HG03575 (cell line): ENCODE results near the gene LSS.

Source experiments
- ATAC-seq: cut with Tn5 transposase; IDR thresholded peaks from one replicate; pipeline ENCODE4 v1.9.1; 2021; ENCODE audit not compliant: unreplicated experiment, insufficient number of reproducible peaks, low FRiP score; ENCODE audit errors: extremely low read depth

Gene LSS

GRCh38 chr21:46159841-46160656 is 68.5 kb downstream of the LSS start:
- no peak for ATAC-seq

- ATAC-seq = no peak
Measured at GRCh38 chr21:46159390-46159789, 69.2 kb downstream of the LSS start.

- ATAC-seq = no peak
Measured at GRCh38 chr21:46158666-46159300, 69.8 kb downstream of the LSS start.

DNA sequence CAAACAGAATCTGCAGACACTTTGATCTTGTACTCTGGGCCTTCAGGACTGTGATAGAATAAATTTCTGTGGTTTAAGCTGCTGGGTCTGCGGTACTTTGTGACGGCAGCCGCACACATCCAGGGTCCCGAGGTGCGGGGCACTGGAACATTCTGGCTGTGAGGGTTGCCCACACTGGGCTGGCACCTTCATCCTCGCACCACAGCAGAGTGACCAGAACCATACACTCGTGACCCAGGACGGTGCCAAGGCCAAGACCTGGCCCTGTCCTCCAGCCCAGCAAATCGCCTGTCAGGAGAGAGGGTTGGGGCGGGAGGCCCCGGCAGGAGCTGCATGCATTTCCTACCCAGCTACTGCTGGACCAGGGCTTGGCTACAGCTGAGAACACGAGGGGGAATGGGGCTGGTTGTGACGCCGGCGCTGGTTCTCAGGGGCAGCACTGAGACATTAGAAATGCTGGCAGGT is 70.6 kb downstream of the LSS start:
- ATAC-seq = no peak

DNA sequence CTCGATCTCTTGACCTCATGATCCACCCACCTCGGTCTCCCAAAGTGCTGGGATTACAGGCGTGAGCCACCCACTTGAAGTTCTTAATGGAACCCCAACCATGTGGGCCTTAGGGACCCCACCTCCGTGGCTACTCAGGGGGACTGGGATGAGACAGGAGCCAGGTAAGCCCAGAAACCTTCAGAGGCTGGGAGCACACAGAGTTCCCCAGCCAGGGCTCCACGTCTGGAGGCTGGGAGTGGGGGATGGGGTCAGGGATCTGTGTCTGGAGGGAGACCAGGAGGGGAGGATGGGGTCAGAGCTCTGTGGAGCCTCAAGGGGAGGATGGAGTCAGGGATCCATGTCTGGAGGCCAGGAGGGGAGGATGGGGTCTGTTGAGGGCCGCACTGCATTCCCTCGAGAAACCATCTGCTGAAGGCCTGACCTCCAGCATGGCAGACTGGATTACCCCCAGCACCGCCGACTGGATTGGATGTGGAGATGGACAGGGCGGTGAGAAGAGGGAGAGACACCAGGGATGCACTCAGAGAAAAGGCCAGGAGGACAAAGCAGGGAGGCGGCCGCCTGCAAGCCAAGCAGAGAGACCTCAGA is 71.1 kb downstream of the LSS start:
- no peak for ATAC-seq

DNA sequence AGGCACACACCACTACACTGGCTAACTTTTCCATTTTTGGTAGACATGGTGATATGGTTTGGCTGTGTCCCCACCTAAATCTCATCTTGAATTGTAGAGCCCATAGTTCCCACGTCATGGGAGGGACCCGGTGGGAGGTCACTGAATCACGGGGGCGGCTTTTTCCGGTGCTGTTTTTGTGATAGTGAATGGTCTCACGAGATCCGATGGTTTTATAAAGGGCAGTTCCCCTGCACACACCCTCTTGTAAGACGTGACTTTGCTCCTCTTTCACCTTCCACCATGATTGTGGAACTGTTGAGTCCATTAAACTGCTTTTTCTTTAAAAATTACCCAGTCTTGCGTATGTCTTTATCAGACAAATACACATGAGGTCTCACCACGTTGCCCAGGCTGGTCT is 71.9 kb downstream of the LSS start:
- no peak for ATAC-seq

DNA sequence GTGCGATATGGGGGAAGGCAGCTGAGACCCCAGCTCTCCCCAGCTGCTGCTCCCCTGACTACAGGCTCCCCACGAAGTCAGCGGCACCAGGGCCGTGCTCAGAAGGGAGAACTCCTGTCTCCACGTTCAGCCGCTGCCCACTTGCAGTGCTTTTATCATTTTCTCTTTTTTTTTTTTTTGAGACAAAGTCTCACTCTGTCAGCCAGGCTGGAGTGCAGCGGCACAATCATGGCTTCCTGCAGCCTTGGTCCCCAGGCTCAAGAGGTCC is 72.3 kb downstream of the LSS start:
- no peak for ATAC-seq

DNA sequence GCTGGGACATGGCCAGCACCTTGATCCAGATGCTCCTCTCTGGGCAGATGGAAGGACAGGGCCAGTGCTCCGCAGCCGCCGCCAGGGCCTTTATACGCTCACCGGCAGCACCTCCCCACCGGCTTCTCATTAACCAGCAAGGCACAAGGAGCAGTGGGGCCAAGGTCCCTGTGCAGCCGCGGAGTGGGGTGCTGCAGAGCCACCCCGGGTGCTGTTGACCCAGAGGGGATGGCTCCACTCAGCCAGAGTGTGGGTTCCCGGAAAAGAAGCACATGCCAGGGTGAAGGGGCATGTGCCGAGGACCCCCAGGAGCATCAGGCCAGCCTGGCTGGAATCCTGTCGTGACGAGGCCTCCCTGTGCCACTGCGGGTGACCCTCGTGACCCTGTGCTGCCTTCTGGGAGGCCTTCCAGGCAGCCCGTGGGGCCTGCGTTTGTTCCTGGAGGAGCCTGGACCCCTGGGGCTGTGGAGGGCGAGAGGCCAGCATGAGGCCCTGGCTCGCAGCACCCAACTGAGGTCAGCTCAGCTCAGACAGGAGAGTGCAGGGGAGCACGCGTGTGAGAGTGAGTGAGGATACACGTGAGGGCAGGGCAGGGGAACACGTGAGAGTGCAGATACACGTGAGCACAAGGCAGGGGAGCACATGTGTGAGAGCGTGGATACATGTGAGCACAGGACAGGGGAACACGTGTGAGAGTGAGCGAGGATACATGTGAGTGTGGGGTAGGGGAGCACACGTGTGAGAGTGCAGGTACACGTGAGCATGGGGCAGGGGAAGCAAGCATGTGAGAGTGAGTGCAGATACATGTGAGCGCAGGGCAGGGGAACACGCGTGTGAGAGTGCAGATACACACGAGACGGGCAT is 72.8 kb downstream of the LSS start, which contains the start of gene FTCD:
Gene FTCD, minus strand, starts transcription at position 66 of the 864 bp plus-strand sequence. Its CDS starts 56 bp downstream, at position 10.
- ATAC-seq = no peak

GRCh38 chr21:46154955-46155513 is 73.5 kb downstream of the LSS start:
- no peak for ATAC-seq

DNA sequence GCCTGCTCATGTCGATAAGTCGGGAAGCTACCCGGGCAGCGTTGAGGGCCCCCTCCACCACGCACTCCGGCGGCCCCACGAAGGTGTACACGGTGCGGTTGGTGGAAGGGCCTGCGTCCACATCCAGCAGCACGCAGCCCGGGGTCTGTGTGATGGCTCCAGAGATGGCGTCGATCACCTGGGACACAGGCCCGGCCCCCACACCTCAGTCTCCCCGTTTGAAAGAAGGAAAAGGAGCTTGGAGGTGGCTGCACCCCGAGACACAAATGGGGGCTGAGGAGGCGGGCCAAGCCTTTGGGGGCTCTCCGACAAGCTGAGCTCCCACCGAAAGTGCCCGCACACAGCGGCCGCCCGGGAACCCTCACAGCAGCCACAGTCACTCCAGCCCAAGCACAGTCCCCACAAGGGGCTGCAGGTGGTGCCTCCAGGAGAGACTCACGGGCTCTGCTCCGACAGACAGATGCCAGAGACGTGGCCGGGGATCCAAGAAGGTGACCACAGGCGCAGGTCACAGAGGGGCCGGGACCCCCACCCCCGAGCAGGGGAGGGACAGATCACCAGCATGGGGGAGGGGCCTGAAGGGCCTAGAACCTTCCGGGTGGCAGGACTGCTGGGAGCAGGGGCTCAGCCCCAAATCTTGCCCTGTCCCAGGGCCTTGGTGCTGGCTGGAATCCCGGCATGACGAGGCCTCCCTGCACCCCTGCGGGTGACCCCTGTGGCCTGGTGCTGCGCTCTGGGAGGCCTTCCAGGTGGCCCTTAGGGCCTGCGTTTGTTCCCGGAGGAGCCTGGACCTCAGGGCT is 74.2 kb downstream of the LSS start:
- ATAC-seq = no peak

DNA sequence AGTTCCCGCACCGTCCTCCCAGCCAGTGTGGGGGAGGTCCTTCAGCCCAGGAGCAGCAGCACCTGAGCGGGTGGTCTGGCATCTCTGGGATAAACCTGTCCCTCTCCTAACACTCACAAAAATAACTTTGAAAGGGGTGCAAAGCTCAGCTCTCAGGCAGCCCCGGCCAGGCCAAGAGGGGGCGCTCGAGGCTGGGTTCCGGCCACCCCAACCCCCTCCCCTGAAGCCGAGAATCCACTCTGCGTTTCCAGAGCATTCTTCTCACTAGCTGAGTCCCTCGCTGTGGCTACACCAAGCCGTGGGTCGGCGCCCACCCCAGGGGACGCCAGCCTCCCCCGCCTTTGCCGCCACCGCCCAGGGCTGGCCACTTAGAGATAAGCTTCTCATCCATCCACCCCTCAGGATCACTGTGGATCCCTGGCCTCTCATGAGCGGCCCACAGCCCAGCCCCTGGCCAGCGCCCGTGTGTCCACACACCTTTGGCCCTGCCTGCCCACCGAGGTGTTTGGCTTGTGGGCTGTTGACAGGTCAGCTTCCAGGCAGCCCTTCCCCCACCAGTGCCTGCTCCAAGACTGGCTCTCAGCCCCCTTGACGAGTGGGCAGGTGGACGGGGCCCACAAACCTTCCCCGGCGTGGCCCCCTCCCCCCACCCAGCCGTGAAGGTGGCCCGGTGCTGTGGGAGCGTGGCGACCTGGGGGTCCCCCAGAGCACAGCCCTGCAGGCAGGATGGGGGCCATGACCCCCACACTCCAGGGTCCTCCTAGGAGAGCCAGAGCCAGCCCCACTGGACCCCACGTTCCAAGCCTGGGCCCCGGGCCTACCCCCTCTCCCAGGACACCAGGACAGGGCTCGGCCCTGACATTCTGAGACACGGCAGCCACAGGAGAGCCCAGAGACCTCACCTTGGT is 75.1 kb downstream of the LSS start:
- no peak for ATAC-seq

DNA sequence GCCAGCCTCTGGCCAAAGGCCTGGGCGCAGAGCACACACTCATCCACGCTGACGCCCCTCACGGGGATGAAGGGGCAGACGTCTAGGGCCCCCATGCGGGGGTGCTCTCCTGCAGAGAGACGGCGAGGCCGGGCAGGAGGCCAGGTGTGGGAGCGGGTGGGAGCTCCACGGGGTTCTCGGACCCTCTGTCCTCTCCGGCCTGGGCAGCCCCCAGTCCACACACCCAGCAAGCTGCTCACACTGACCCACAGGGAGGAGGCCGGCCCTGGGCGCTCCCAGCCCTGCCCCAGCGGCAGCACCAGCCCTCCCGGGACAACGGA is 75.7 kb downstream of the LSS start:
- ATAC-seq = no peak

DNA sequence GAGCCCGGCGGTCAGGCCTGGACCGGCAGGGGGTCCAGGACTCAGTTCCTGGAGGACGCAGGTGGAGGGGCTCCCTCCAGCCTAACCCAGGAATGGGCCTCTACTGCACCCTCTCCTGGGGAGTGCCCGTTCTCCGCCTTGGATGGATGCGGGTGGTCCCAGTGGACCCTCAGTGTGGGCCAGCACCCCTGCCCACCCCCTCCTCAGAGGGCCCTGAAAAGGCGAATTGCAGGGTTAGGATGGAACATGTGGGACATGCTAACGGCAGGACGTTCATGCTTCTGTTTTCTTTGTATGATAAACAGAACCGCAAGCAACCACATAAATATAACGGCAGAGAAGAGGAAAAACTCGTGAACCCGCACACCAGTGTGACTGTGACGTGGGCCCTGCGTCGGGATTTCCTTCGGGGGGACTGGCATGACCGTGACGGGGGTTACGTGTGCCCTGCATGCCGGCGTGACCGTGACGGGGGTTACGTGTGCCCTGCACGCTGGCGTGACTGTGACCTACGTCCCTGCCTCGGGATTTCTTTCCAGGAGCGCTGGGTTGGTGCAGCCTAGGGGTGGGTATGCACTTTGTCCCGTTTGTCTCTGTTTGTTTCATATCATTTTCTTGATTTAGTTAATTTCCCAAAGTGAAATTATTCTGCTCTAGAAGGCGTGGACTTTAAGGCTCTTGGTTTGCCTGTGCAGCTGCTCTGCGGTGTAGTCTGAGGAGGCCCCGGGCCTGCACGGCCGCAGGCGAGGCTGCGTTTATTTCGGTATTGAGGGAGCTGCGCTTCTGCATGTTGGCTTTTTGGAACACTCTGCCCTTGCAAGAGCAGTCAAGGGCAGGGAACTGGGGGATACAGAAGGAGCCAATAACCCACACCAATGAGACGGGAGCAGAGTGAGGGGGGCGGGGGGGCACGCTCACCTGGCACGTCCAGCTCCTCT is 76.3 kb downstream of the LSS start:
- ATAC-seq = no peak

DNA sequence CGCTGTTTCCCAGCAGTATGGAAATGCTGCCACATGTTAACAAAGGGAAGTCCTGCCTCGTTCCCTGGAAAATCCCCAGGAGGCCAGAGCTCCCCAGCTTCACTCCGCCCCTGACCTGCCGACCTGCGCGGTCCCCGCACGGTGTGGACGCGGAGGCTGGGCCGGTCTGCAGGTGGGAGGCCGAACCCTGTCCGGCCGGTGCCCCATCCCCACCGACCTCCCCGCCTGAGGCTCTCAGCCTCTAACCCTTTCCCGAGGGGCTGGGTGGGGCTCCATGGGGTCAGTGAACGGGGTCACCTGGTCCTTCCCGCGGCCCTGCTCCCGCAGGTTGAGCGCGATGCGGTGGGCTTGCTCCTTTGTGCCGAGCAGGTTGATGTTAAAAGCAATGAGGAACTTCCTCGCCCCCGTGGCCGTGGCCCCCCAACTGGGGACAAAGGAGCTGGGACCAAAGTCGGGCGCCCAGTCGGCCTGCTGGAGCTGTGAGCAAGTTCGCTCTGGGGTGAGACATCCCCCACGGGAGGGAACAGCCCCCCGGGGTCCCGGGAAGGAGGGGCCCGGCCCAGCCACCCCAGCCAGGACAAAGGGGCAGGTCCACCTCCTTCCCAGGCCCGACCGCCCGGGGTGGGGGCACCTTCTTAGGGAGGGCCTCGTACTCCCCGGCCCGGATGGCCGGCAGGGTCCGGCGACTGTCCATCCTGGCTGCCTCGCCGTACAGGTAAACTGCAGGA is 77.1 kb downstream of the LSS start:
- no peak for ATAC-seq

DNA sequence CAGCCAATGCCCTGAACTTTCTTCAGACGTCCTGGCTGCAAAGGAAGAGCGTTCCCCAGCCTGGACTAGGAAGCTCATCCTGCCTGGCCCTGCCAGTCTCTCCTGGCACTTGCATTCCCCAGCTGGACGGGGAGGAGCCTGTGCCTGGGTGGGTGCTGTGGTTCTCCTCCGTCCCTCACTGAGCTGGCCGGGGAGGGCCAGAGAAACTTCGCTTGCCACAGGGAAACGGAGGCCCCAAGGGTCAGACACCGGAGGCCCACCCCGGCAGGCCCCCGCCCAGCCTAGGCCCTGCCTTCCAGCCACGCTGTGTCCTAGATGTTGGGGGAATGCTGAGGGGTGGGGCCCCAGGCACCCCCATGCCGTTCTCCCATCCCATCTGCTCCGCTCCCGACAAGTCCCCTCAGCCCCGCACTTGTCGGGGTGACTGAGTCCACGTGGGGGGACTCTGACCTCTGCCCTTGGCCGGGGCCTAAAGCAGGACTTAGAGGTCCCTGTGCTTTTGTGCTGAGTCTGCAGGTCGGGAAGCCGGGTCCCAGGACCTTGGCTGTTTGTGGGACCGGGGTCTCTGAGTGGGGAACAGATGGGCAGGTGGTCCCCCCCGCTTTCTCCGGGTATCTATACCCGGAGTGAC is 78.0 kb downstream of the LSS start:
- ATAC-seq = no peak

GRCh38 chr21:46150073-46150472 is 78.5 kb downstream of the LSS start:
- ATAC-seq = no peak
